ENCODE measurements around the gene ZC3H7B. TPM values are rescaled to one million over a fixed set of nuclear protein-coding genes. Genes with fewer than 3 reads are reported as not detected.
A peak's percentile ranks its signal among the peaks of the same experiment; 100 is the strongest.

ZC3H7B gene
- total RNA-seq, 4 donors from 2014 or later: 39.0 to 65.2 (median 39.5) TPM

- no peak for TF ChIP-seq EP300 (IDR thresholded peaks at IDR 0.05)
- no peak for TF ChIP-seq POLR2AphosphoS5 (IDR thresholded peaks at IDR 0.05)
- TF ChIP-seq CTCF (IDR thresholded peaks at IDR 0.05): no peak
- no peak for TF ChIP-seq POLR2A (IDR thresholded peaks at IDR 0.05)
- H3K4me1 ChIP-seq: peaks cover 0 to 38% (median 13%) of the 10 kb centered on the region in 3 donors
- no peaks in the 10 kb centered on the region for H3K36me3 ChIP-seq
- no peak overlapping the region for H3K4me3 ChIP-seq
- H3K27me3 ChIP-seq: no peaks in the 10 kb centered on the region
- WGBS, 2 donors (ENCODE audit: low coverage in 1 of 2): 38 to 49% methylated on average over 5 to 7 of the region's 8 CpGs
- no peak for ATAC-seq
- no peak overlapping the region for H3K27ac ChIP-seq
- no peaks in the 10 kb centered on the region for H3K9me3 ChIP-seq
Measured at GRCh38 chr22:41364955-41365354, 63.6 kb downstream of the ZC3H7B start.

GRCh38 chr22:41365425-41365824 is 64.1 kb downstream of the ZC3H7B start:
- Histone ChIP-seq H3K4me1 (peaks cover 0 to 42% (median 13%) of the 10 kb centered on the region in 3 donors), H3K4me3 (no peak overlapping the region), H3K27ac (peak overlapping the region in 1 of 4 donors; percentile 89), H3K36me3 (no peaks in the 10 kb centered on the region), H3K27me3 (no peaks in the 10 kb centered on the region), H3K9me3 (no peaks in the 10 kb centered on the region)
- ATAC-seq: no peak
- TF ChIP-seq CTCF (IDR thresholded peaks at IDR 0.05) (no peak), EP300 (IDR thresholded peaks at IDR 0.05) (no peak), POLR2A (IDR thresholded peaks at IDR 0.05) (no peak), POLR2AphosphoS5 (IDR thresholded peaks at IDR 0.05) (no peak)
- WGBS, 2 donors (ENCODE audit: low coverage in 1 of 2): 62 to 63% methylated on average over 4 to 5 of the region's 5 CpGs

GRCh38 chr22:41366323-41367029 is 65.2 kb downstream of the ZC3H7B start:
- Histone ChIP-seq H3K4me3 (peak overlapping the region in 1 of 2 donors; percentile 64), H3K27me3 (no peaks in the 10 kb centered on the region)
- 34% methylated on average over 10 of the region's 17 CpGs; no CpG with 5 or more reads in 1 of the 2 donors for WGBS, 2 donors (ENCODE audit: low coverage in 1 of 2)

GRCh38 chr22:41367039-41367679 is 65.8 kb downstream of the ZC3H7B start:
- H3K36me3 ChIP-seq: peaks cover 0 to 5% of the 10 kb centered on the region in 2 donors
- 3% methylated on average over 7 of the region's 21 CpGs; no CpG with 5 or more reads in 1 of the 2 donors for WGBS, 2 donors (ENCODE audit: low coverage in 1 of 2)
- peak overlapping the region; percentile 64 to 89 (median 85) for H3K27ac ChIP-seq
- no peaks in the 10 kb centered on the region for H3K9me3 ChIP-seq
- H3K4me3 ChIP-seq: peak overlapping the region; percentile 62 to 64
- peaks cover 0 to 58% (median 13%) of the 10 kb centered on the region in 3 donors for H3K4me1 ChIP-seq
- peak; percentile 59 to 68 for TF ChIP-seq POLR2A (IDR thresholded peaks at IDR 0.05)
- TF ChIP-seq CTCF (IDR thresholded peaks at IDR 0.05): peak in 3 of 4 experiments; percentile 48 to 53 (median 49)
- no peak for TF ChIP-seq EP300 (IDR thresholded peaks at IDR 0.05)
- TF ChIP-seq POLR2AphosphoS5 (IDR thresholded peaks at IDR 0.05): peak; percentile 91
- no peaks in the 10 kb centered on the region for H3K27me3 ChIP-seq
- ATAC-seq: peak; percentile 97

More at GRCh38 chr22:41366323-41367029, 65.2 kb downstream of the ZC3H7B start:
- TF ChIP-seq POLR2AphosphoS5 (IDR thresholded peaks at IDR 0.05): no peak
- TF ChIP-seq POLR2A (IDR thresholded peaks at IDR 0.05): no peak
- TF ChIP-seq EP300 (IDR thresholded peaks at IDR 0.05): no peak
- TF ChIP-seq CTCF (IDR thresholded peaks at IDR 0.05): no peak
- peak overlapping the region; percentile 7 to 89 (median 85) for H3K27ac ChIP-seq
- H3K9me3 ChIP-seq: no peaks in the 10 kb centered on the region
- peak; percentile 8 for ATAC-seq
- H3K36me3 ChIP-seq: no peaks in the 10 kb centered on the region
- H3K4me1 ChIP-seq: peaks cover 0 to 53% (median 13%) of the 10 kb centered on the region in 3 donors
